Endothelial cell of umbilical vein (primary cell): Measurements from ENCODE around the gene MCM6.
A peak's percentile ranks its signal among the peaks of the same experiment; 100 is the strongest.

Experiments
- CTCF ChIP-seq, 2 donors: IDR thresholded peaks; 1 replicate in 1 of 2; 2 replicates in 1 of 2; pipeline ENCODE4 v1.5.1; 2011; ENCODE audit warnings: low read length in 2 of 2, mild to moderate bottlenecking in 2 of 2, moderate library complexity in 2 of 2, control low read depth in 1 of 2, inconsistent platforms in 1 of 2, low read depth in 1 of 2; ENCODE audit not compliant: insufficient read depth in 1 of 2; ENCODE audit errors: extremely low read depth in 1 of 2
- EZH2 ChIP-seq: IDR thresholded peaks from 2 replicates; pipeline ENCODE4 v1.6.1; 2012; ENCODE audit warnings: borderline replicate concordance, low read depth, mild to moderate bottlenecking, moderate library complexity, low read length, inconsistent platforms; ENCODE audit not compliant: severe bottlenecking
- FOS ChIP-seq: IDR thresholded peaks from 2 replicates; pipeline ENCODE4 v1.6.1; 2011; ENCODE audit warnings: mild to moderate bottlenecking, low read length, moderate library complexity, borderline replicate concordance; ENCODE audit not compliant: insufficient read depth
- GATA2 ChIP-seq: IDR thresholded peaks from 2 replicates; pipeline ENCODE4 v1.7.0; 2011; ENCODE audit warnings: low read depth, mild to moderate bottlenecking, moderate library complexity, mixed read lengths, low read length; ENCODE audit not compliant: insufficient read length, insufficient read depth
- JUN ChIP-seq: IDR thresholded peaks from 2 replicates; pipeline ENCODE4 v1.6.1; 2011; ENCODE audit warnings: borderline replicate concordance, low read depth; ENCODE audit not compliant: insufficient read length, insufficient read depth
- MYC ChIP-seq: IDR thresholded peaks from one replicate; pipeline ENCODE4 v1.6.1; 2011; ENCODE audit warnings: mild to moderate bottlenecking, low read depth, low read length
- POLR2A ChIP-seq: IDR thresholded peaks from 2 replicates; pipeline ENCODE4 v1.6.1; 2012; ENCODE audit warnings: low read depth, mild to moderate bottlenecking, control low read depth, low read length
- POLR2AphosphoS5 ChIP-seq: IDR thresholded peaks from 2 replicates; pipeline ENCODE4 v1.6.1; 2012; ENCODE audit warnings: low read depth, mild to moderate bottlenecking, control low read depth, low read length, moderate library complexity; ENCODE audit not compliant: insufficient read depth
- TF ChIP-seq, protein P1 (sequence below): IDR thresholded peaks from 2 replicates; pipeline ENCODE4 v1.6.1; 2011; ENCODE audit not compliant: insufficient read depth, insufficient read length

DNA sequence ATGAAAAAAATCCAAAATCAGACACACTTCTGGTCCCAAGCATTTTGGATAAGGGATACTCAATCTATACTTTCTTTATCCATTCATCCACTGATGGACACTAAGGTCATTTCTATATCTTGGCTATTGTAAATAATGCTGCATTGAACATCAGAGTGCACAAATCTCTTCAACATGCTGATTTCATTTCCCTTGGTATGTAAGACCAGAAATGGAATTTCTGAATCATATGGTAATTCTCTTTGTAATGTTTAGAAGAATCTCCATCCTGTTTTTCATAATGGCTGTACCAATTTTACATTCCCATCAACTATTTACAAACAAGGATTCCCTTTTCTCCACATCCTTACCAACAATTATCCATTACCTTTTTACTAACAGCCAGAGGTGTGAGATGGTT lies 33.7 kb upstream of the MCM6 start:
- no peak for TF ChIP-seq EZH2
- TF ChIP-seq CTCF (IDR thresholded peaks at IDR 0.05; ENCODE audit: extremely low read depth in 1 of 2, insufficient read depth in 1 of 2, low read depth in 1 of 2, low read length in 2 of 2): no peak
- TF ChIP-seq POLR2AphosphoS5: no peak
- no peak for TF ChIP-seq GATA2
- no peak for TF ChIP-seq MYC
- no peak for TF ChIP-seq POLR2A
- TF ChIP-seq, protein P1, sequence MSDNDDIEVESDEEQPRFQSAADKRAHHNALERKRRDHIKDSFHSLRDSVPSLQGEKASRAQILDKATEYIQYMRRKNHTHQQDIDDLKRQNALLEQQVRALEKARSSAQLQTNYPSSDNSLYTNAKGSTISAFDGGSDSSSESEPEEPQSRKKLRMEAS: no peak
- TF ChIP-seq JUN: peak; percentile 57
- TF ChIP-seq FOS: peak; percentile 31
